SK-N-MC (cell line): Measurements from ENCODE around the gene CBL.

Experiments
- EZH2 ChIP-seq: fragments of 200-600 bp; sonication (generic); IDR thresholded peaks from one replicate; pipeline ENCODE4 v1.6.1; 2017; ENCODE audit warnings: antibody characterized with exemption
- POLR2AphosphoS5 ChIP-seq: IDR thresholded peaks from 2 replicates; pipeline ENCODE4 v1.6.1; 2012; ENCODE audit warnings: mild to moderate bottlenecking, low read depth, low read length, borderline replicate concordance

- TF ChIP-seq EZH2, result no peak
- TF ChIP-seq POLR2AphosphoS5, result no peak
Observed at GRCh38 chr11:119193626-119194025, 12.5 kb upstream of the CBL start.
